Breast epithelium (tissue), 3 donors: ENCODE data around the gene NTRK2.

Source experiments
- POLR2A ChIP-seq: fragments of 450-650 bp; IDR thresholded peaks from one replicate; pipeline ENCODE4 v1.6.1; 2016; ENCODE audit warnings: antibody characterized with exemption, mild to moderate bottlenecking, moderate library complexity
- POLR2AphosphoS5 ChIP-seq, 3 donors: sonication (generic); formaldehyde crosslinking; IDR thresholded peaks; one replicate each; pipeline ENCODE4 v1.6.1; 2017; ENCODE audit warnings: antibody characterized with exemption in 3 of 3
- TF ChIP-seq, protein P1 (sequence below), 3 donors: fragments of 450-650 bp; IDR thresholded peaks; one replicate each; pipeline ENCODE4 v1.5.1; 2016 to 2017; ENCODE audit warnings: antibody characterized with exemption in 3 of 3, mild to moderate bottlenecking in 3 of 3, moderate library complexity in 3 of 3

DNA sequence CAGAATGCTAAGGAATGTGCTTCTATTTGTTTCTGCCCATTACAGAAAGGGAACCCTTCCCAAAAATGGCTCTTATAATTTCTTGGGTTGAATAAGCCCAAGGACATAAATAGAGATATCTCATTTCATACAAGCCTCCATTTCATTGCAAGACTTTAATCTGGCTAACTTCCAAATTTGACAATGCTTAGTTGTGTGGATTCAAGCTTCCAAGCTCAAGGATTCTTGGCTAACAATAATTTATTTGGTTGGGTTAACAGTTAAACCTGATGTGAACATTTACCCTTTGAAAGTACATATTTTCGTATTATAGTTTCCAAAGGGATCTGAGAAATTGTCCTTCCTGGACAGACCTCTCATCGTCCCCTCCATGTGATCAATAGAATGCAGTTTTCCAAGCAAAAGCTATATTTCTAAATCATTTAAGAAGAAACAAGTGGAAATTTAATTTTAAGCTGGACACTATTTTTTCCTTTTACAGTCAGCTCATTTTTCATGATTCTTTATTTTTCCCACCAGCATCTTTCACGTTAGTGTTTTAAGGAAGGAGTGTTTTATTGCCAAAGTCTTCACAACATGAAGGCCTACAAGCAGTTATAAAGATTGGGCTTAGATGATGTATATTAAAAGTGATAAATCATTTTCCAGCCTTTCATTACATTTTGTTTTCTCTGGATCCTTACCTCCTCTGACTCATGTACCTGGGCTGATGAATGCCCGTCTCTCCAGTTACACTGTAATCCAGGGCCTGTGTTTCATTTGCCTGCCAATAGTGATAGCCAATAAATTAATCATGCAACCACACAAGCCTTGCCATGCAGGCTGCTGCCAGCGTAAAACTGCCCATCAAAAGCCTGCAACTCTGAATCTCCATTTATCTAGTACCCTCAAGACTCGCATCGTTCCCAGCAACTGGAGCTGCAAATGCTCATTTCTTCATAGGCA is 176.7 kb downstream of the NTRK2 start:
- TF ChIP-seq, protein P1, sequence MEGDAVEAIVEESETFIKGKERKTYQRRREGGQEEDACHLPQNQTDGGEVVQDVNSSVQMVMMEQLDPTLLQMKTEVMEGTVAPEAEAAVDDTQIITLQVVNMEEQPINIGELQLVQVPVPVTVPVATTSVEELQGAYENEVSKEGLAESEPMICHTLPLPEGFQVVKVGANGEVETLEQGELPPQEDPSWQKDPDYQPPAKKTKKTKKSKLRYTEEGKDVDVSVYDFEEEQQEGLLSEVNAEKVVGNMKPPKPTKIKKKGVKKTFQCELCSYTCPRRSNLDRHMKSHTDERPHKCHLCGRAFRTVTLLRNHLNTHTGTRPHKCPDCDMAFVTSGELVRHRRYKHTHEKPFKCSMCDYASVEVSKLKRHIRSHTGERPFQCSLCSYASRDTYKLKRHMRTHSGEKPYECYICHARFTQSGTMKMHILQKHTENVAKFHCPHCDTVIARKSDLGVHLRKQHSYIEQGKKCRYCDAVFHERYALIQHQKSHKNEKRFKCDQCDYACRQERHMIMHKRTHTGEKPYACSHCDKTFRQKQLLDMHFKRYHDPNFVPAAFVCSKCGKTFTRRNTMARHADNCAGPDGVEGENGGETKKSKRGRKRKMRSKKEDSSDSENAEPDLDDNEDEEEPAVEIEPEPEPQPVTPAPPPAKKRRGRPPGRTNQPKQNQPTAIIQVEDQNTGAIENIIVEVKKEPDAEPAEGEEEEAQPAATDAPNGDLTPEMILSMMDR (IDR thresholded peaks at IDR 0.05) = no peak
- TF ChIP-seq POLR2A (no peak), POLR2AphosphoS5 (IDR thresholded peaks at IDR 0.05) (no peak)
